ENCODE measurements around the gene CHST12.

DNA sequence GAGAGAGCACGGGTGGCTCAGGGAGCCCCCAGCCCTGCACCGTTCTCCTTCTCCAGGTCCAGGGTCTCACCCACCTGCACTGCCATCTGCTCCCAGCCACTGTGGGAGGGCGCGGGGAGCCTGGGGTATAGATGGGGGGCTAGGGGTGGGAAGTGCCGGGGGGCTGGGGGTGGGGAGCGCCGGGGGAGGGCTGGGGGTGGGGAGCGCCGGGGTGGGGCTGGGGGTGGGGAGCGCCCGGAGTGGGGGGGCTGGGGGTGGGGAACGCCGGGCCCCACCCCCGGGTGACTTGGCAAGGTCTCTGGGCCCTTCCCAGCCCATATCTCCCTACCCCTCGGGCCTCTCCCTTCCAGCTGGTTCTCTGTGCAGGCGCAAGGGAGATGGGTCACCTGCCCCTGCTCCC lies 72.9 kb downstream of the CHST12 start, which contains the start of gene GRIFIN:
- no peak for TF ChIP-seq POLR2A (IDR thresholded peaks at IDR 0.05; ENCODE audit: extremely low read depth, insufficient read length)
- TF ChIP-seq, protein P1, sequence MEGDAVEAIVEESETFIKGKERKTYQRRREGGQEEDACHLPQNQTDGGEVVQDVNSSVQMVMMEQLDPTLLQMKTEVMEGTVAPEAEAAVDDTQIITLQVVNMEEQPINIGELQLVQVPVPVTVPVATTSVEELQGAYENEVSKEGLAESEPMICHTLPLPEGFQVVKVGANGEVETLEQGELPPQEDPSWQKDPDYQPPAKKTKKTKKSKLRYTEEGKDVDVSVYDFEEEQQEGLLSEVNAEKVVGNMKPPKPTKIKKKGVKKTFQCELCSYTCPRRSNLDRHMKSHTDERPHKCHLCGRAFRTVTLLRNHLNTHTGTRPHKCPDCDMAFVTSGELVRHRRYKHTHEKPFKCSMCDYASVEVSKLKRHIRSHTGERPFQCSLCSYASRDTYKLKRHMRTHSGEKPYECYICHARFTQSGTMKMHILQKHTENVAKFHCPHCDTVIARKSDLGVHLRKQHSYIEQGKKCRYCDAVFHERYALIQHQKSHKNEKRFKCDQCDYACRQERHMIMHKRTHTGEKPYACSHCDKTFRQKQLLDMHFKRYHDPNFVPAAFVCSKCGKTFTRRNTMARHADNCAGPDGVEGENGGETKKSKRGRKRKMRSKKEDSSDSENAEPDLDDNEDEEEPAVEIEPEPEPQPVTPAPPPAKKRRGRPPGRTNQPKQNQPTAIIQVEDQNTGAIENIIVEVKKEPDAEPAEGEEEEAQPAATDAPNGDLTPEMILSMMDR (IDR thresholded peaks at IDR 0.05; ENCODE audit: low read depth, low read length): no peak
- TF ChIP-seq, protein P2, sequence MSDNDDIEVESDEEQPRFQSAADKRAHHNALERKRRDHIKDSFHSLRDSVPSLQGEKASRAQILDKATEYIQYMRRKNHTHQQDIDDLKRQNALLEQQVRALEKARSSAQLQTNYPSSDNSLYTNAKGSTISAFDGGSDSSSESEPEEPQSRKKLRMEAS (IDR thresholded peaks at IDR 0.05; ENCODE audit: low read depth, low read length): no peak
- no peak for TF ChIP-seq MYC (IDR thresholded peaks at IDR 0.05; ENCODE audit: low read depth, low read length)
